ENCODE results near the gene PGM5.
"Not testable (repeated sequence)": the region's sequence is repeated elsewhere in the genome, so short reads cannot be mapped to it uniquely, and the experiment has no call there.

Gene PGM5

GRCh38 chr9:68356380-68357118, at the start of gene PGM5:
Gene PGM5, plus strand, starts transcription at chr9:68356611. Its CDS starts 517 bp downstream, at chr9:68357128.
- DNase-seq (ENCODE audit: low spot score) = not testable (repeated sequence)

- DNase-seq (ENCODE audit: low spot score) = not testable (repeated sequence)
Measured at GRCh38 chr9:68307127-68307526, 49.3 kb upstream of the PGM5 start.

GRCh38 chr9:68307654-68308053, 48.8 kb upstream of the PGM5 start:
- not testable (repeated sequence) for DNase-seq (ENCODE audit: low spot score)

GRCh38 chr9:68311208-68311607, 45.2 kb upstream of the PGM5 start:
- not testable (repeated sequence) for DNase-seq (ENCODE audit: low spot score)

- not testable (repeated sequence) for DNase-seq (ENCODE audit: low spot score)
Measured at GRCh38 chr9:68318209-68318608, 38.2 kb upstream of the PGM5 start.

- not testable (repeated sequence) for DNase-seq (ENCODE audit: low spot score)
Measured at GRCh38 chr9:68323749-68324148, 32.7 kb upstream of the PGM5 start.

- not testable (repeated sequence) for DNase-seq (ENCODE audit: low spot score)
Measured at GRCh38 chr9:68324518-68324917, 31.9 kb upstream of the PGM5 start.

GRCh38 chr9:68329106-68329505, 27.3 kb upstream of the PGM5 start:
- not testable (repeated sequence) for DNase-seq (ENCODE audit: low spot score)

GRCh38 chr9:68330531-68331173, 25.8 kb upstream of the PGM5 start:
- not testable (repeated sequence) for DNase-seq (ENCODE audit: low spot score)

GRCh38 chr9:68332122-68332521, 24.3 kb upstream of the PGM5 start:
- not testable (repeated sequence) for DNase-seq (ENCODE audit: low spot score)

GRCh38 chr9:68335935-68336334, 20.5 kb upstream of the PGM5 start:
- not testable (repeated sequence) for DNase-seq (ENCODE audit: low spot score)

- DNase-seq (ENCODE audit: low spot score) = not testable (repeated sequence)
Measured at GRCh38 chr9:68336639-68337339, 19.6 kb upstream of the PGM5 start.

- DNase-seq (ENCODE audit: low spot score) = not testable (repeated sequence)
Measured at GRCh38 chr9:68338000-68338399, 18.4 kb upstream of the PGM5 start.

GRCh38 chr9:68342265-68343025, 14.0 kb upstream of the PGM5 start:
- DNase-seq (ENCODE audit: low spot score) = not testable (repeated sequence)

GRCh38 chr9:68343242-68343641, 13.2 kb upstream of the PGM5 start:
- DNase-seq (ENCODE audit: low spot score) = not testable (repeated sequence)

- not testable (repeated sequence) for DNase-seq (ENCODE audit: low spot score)
Measured at GRCh38 chr9:68343992-68344391, 12.4 kb upstream of the PGM5 start.

- DNase-seq (ENCODE audit: low spot score) = not testable (repeated sequence)
Measured at GRCh38 chr9:68351689-68352088, 4.7 kb upstream of the PGM5 start.

- DNase-seq (ENCODE audit: low spot score) = not testable (repeated sequence)
Measured at GRCh38 chr9:68355993-68356379, 425 bp upstream of the PGM5 start.

GRCh38 chr9:68357119-68357714, 806 bp downstream of the PGM5 start:
- not testable (repeated sequence) for DNase-seq (ENCODE audit: low spot score)

GRCh38 chr9:68366933-68367547, 10.6 kb downstream of the PGM5 start:
- DNase-seq (ENCODE audit: low spot score) = peak; percentile 4

GRCh38 chr9:68375789-68376188, 19.4 kb downstream of the PGM5 start:
- DNase-seq (ENCODE audit: low spot score) = not testable (repeated sequence)
